Caco-2 (cell line): ENCODE measurements around the gene NPBWR2. TPM values are rescaled to one million over a fixed set of nuclear protein-coding genes. Genes with fewer than 3 reads are reported as not detected.

Experiments
- BruUV-seq: library from RNA; stranded (reverse); fragments of 400-500 nt; replicated peaks from 2 replicates; lab custom pipeline; 2021; lab: Mats Ljungman, UMichigan
- CTCF ChIA-PET: fragments of 300-600 bp; sonication (Branson Sonifier 250); formaldehyde crosslinking; loops from one replicate; lab custom pipeline; 2022; ENCODE audit warnings: antibody characterized with exemption; lab: Charles Lee
- POLR2A ChIA-PET: fragments of 300-600 bp; sonication (Branson Sonifier 250); formaldehyde crosslinking; loops from one replicate; lab custom pipeline; 2022; ENCODE audit warnings: antibody characterized with exemption; lab: Charles Lee
- DNase-seq, 2 experiments: peaks; one replicate each; pipeline versions ENCODE4 v3.0.0 to v3.0.0-alpha.2; 2020 to 2022
- H3K27me3 ChIP-seq: replicated peaks from 2 replicates; pipeline ENCODE4 v1.6.0; 2011; ENCODE audit warnings: low read length; ENCODE audit not compliant: control insufficient read depth, insufficient read depth
- H3K36me3 ChIP-seq: 2 replicates; pipeline ENCODE4 v1.5.1; 2011; ENCODE audit warnings: low read length; ENCODE audit not compliant: control insufficient read depth, insufficient read depth
- H3K4me1 ChIP-seq: fragments of 250-450 bp; sonication (Bioruptor Pico); 2 replicates; pipeline ENCODE4 v1.5.1; 2020; ENCODE audit warnings: mild to moderate bottlenecking
- H3K4me3 ChIP-seq: 2 replicates; pipeline ENCODE4 v1.5.1; 2011; ENCODE audit warnings: low read depth, mild to moderate bottlenecking, control low read depth, low read length
- H3K9me3 ChIP-seq: fragments of 250-450 bp; sonication (Bioruptor Pico); 2 replicates; pipeline ENCODE4 v1.5.1; 2020; ENCODE audit warnings: mild to moderate bottlenecking, moderate library complexity
- H3K27ac Mint-ChIP-seq: one replicate; pipeline ENCODE4 v1.8.0; 2022; ENCODE audit warnings: mixed read lengths; ENCODE audit not compliant: unreplicated experiment
- H3K27me3 Mint-ChIP-seq: one replicate; pipeline ENCODE4 v1.8.0; 2022; ENCODE audit warnings: mixed read lengths; ENCODE audit not compliant: insufficient read depth, unreplicated experiment
- H3K36me3 Mint-ChIP-seq: one replicate; pipeline ENCODE4 v1.8.0; 2022; ENCODE audit warnings: mild to moderate bottlenecking, mixed read lengths; ENCODE audit not compliant: insufficient read depth, unreplicated experiment
- H3K4me1 Mint-ChIP-seq: one replicate; pipeline ENCODE4 v1.8.0; 2022; ENCODE audit warnings: low read depth, mixed read lengths; ENCODE audit not compliant: unreplicated experiment
- H3K4me3 Mint-ChIP-seq: one replicate; pipeline ENCODE4 v1.8.0; 2022; ENCODE audit warnings: mild to moderate bottlenecking, moderate library complexity, mixed read lengths; ENCODE audit not compliant: unreplicated experiment
- H3K9me3 Mint-ChIP-seq: one replicate; pipeline ENCODE4 v1.8.0; 2022; ENCODE audit warnings: mixed read lengths; ENCODE audit not compliant: unreplicated experiment
- CTCF ChIP-seq, 2 experiments: fragments of 200-600 bp in 1 of 2; IDR thresholded peaks; 1 replicate in 1 of 2; 2 replicates in 1 of 2; pipeline versions ENCODE4 v1.5.1 to v1.8.0; 2011 to 2022; ENCODE audit warnings: antibody characterized with exemption in 1 of 2, control low read depth in 1 of 2, inconsistent platforms in 1 of 2, low read depth in 1 of 2, low read length in 1 of 2, mild to moderate bottlenecking in 1 of 2, moderate library complexity in 1 of 2; ENCODE audit not compliant: insufficient read depth in 1 of 2, severe bottlenecking in 1 of 2, unreplicated experiment in 1 of 2
- intact Hi-C: fragments of 100-400 bp; cut with micrococcal nuclease; formaldehyde crosslinking; loops from one replicate; pipeline ENCODE4 v1.10.0; 2022; ENCODE audit not compliant: unreplicated experiment
- total RNA-seq: library from RNA; stranded (reverse); gene quantifications from 2 replicates; pipeline ENCODE4 v1.2.3, GENCODE V29; 2022

Gene NPBWR2
- total RNA-seq, 1 experiment from 2014 or later = not detected

- POLR2A ChIA-PET = no interaction called here
- CTCF ChIA-PET = no interaction called here
- peaks cover 17% of the 10 kb centered on the region for H3K4me1 ChIP-seq
Observed at GRCh38 chr20:64086801-64087200, 20.6 kb downstream of the NPBWR2 start.

GRCh38 chr20:64084685-64085152 is 22.6 kb downstream of the NPBWR2 start:
- intact Hi-C loops = no loop called here
- Histone ChIP-seq H3K9me3 (no peaks in the 10 kb centered on the region), H3K4me1 (peaks cover 25% of the 10 kb centered on the region), H3K4me3 (no peak overlapping the region), H3K36me3 (no peaks in the 10 kb centered on the region), H3K27me3 (peaks cover 4% of the 10 kb centered on the region)
- Mint-ChIP-seq H3K36me3 (peaks cover 12% of the 10 kb centered on the region), H3K27me3 (peaks cover 29% of the 10 kb centered on the region), H3K4me1 (peaks cover 16% of the 10 kb centered on the region), H3K9me3 (no peaks in the 10 kb centered on the region), H3K27ac (no peak overlapping the region), H3K4me3 (peak overlapping the region; percentile 85)
- ChIA-PET POLR2A (interaction anchor here (0.8 kb wide), 1 partner anchor 22 kb away, joined by 3 read pairs; the partner anchor contains the start of gene TCEA2), CTCF (interaction anchor here (0.5 to 3.8 kb wide), 5 partner anchors 14 to 570 kb away, joined by 3 to 49 read pairs (median 8); partner anchors contain the start of gene TCEA2)
- TF ChIP-seq CTCF (IDR thresholded peaks at IDR 0.05; ENCODE audit: insufficient read depth in 1 of 2, low read depth in 1 of 2, low read length in 1 of 2, severe bottlenecking in 1 of 2, unreplicated experiment in 1 of 2) = no peak
- no peak for DNase-seq
- no TSS peak for BruUV-seq

More at GRCh38 chr20:64086801-64087200, 20.6 kb downstream of the NPBWR2 start:
- no peak for TF ChIP-seq CTCF (IDR thresholded peaks at IDR 0.05; ENCODE audit: insufficient read depth in 1 of 2, low read depth in 1 of 2, low read length in 1 of 2, severe bottlenecking in 1 of 2, unreplicated experiment in 1 of 2)
- H3K4me3 Mint-ChIP-seq = no peak overlapping the region
- peaks cover 12% of the 10 kb centered on the region for H3K36me3 Mint-ChIP-seq
- peaks cover 33% of the 10 kb centered on the region for H3K27me3 Mint-ChIP-seq
- intact Hi-C loops = no loop called here
- H3K27ac Mint-ChIP-seq = no peak overlapping the region
- H3K9me3 Mint-ChIP-seq = no peaks in the 10 kb centered on the region
- H3K4me1 Mint-ChIP-seq = peaks cover 7% of the 10 kb centered on the region
- BruUV-seq = no TSS peak
- no peaks in the 10 kb centered on the region for H3K9me3 ChIP-seq
- peaks cover 4% of the 10 kb centered on the region for H3K27me3 ChIP-seq
- DNase-seq = no peak
- H3K4me3 ChIP-seq = no peak overlapping the region
- no peaks in the 10 kb centered on the region for H3K36me3 ChIP-seq

DNA sequence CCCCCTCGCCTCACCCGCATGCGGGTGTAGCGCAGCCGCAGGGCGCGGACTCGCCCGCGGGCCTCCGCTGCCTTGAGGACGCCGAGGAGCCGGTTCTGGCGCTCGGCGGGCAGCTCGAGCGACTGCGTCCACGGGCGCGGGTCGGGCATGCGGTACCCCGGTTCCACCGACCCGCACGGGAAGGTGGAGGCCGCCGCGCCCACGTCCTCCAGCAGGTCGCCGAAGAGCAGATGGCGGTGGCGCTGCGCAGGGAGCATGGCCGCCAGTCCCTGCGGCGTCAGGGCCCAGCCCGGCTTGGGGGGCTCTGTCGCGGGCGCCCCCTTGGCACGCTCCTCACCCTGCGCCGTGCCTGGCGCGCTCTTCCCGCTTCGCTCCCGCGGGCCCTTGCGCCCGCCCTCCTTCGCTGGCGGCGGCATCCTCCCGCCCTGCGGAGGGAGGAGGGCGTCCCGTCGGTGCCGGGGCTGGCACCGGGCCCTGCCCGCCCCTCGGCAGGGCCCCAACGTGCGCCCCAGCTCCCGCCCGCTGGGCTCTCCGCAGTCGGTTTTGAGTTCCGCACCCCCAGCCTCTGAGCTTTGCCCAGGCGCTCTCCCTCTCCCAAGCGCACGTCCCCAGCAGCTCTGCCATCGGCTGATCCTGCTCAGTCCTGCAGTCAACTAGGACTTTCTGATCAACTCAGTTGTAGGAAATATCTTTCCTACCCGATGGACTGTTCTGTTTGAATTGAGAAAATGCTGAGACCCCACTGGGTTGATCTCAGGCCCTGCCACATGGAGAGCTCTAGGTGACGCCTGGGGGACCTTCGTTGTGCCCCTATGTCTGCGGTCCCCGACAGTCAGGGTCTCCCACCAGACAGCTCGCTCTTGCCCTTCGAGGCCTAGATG is 23.3 kb downstream of the NPBWR2 start, which contains the start of gene LKAAEAR1:
LKAAEAR1 (minus strand) TSS at position 595 of the 881 bp plus-strand sequence; CDS start at position 416, 179 bp downstream.
- no peaks in the 10 kb centered on the region for H3K9me3 ChIP-seq
- no peaks in the 10 kb centered on the region for H3K36me3 ChIP-seq
- H3K4me3 Mint-ChIP-seq = peak within 1 kb of the TSS; percentile 85
- peaks cover 18% of the 10 kb centered on the region for H3K4me1 Mint-ChIP-seq
- peaks cover 12% of the 10 kb centered on the region for H3K36me3 Mint-ChIP-seq
- no peaks in the 10 kb centered on the region for H3K9me3 Mint-ChIP-seq
- H3K27ac Mint-ChIP-seq = no peak within 1 kb of the TSS
- H3K27me3 ChIP-seq = peaks cover 4% of the 10 kb centered on the region
- peak within 1 kb of the TSS; percentile 63 for H3K4me3 ChIP-seq
- peaks cover 24% of the 10 kb centered on the region for H3K27me3 Mint-ChIP-seq
- TF ChIP-seq CTCF (IDR thresholded peaks at IDR 0.05; ENCODE audit: insufficient read depth in 1 of 2, low read depth in 1 of 2, low read length in 1 of 2, severe bottlenecking in 1 of 2, unreplicated experiment in 1 of 2) = no peak
- no peak for DNase-seq
- ChIA-PET POLR2A (interaction anchor here (0.8 kb wide), 1 partner anchor 21 kb away, joined by 3 read pairs; the partner anchor contains the start of gene TCEA2), CTCF (interaction anchor here (0.6 to 3.8 kb wide), 25 partner anchors 9 to 587 kb away, joined by 3 to 49 read pairs (median 4); partner anchors contain the start of genes PCMTD2, PRPF6, SAMD10 and TCEA2)
- H3K4me1 ChIP-seq = peaks cover 25% of the 10 kb centered on the region
- BruUV-seq = no TSS peak
- intact Hi-C loops = loop anchor here (1.0 kb wide), 1 partner anchor 36 kb away; no protein-coding TSS in a partner anchor
